ENCODE measurements around the gene TSFM.

The TSFM gene

DNA sequence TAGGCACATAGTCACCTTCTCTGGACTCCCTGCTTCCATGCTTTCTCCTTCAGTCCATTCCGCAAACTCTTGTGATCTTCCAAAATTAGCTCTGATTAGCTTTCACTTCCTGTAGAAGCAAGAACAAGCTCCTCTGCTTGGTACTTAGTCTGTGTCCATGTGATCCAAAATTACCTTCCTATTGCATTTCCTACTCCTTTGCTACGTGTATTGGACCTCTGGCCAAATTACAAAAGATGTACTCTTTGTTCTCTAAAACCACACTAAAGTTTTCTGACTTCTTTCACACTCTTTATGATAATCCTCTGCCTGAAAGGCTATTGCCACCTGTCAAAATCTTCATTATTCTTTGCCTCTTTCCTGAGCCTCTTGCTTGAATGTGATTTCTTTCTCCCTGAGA is 786 bp upstream of the TSFM start:
- no peak for DNase-seq

DNA sequence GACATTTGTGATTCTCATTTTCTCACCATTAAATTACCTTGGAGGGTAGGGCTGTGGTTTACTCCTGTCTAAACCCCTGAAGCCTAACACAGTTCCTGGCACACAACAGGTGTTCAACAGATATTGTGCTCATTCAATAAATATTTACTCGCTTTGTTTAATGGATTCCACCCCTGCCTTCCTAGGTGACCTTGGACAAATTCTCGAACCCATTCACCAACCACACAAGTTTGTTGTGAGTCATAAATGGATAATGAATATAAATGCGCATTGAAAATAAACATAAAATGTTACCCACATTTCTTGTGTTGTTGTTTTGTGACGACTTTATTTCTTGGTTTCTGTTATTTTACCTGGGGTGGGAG is 362 bp upstream of the TSFM start:
- DNase-seq, result peak; percentile 76

DNA sequence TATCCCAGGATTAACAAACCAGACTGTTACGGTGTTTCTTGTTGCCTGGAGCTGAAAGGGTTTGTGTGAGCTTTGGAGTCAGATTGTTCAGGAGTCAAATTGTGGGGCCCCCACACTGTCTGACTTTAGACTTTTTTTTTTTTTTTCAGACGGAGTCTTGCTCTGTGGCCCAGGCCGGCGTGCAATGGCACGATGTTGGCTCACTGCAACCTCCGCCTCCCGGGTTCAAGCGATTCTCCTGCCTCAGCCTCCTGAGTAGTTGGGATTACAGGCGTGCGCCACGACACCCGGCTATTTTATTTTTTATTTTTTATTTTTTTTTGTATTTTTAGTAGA is 847 bp downstream of the TSFM start:
- no peak for DNase-seq

DNA sequence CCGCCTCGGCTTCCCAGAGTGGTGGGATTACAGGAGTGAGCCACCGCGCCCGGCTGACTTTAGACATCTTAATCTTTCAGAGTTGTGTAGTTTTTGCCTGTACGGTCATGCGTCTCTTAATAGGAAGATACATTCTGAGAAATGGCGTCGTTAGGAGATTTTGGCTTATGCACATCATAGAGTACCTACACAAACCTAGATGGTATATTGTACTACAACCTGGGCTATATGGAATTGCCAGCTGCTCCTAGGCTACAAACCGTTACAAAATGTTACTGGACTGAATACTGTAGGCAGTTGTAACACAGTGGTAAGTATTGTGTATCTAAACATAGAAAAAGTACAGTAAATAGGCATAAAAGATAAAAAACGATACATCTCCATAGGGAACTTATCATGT is 1.3 kb downstream of the TSFM start:
- DNase-seq, result no peak

DNA sequence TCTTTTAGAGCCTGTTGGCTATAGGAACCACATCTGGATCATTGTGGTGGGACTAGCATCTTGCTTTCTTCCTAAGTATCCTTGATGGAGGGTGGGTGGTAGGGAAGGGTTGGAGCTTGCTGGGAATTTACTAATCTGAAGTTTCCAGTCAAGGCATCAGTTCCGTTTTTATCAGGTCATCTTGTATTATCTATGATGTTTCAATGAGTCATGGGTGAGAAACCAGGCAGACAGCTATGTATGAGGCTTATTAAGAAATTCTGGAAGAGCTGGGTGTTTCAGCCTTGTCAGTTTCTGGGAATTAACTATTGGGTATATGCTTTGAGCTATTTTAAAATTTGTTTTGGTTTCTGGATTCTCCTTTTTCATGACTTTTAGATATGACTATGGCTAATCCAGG is 11.3 kb downstream of the TSFM start:
- no peak for DNase-seq

DNA sequence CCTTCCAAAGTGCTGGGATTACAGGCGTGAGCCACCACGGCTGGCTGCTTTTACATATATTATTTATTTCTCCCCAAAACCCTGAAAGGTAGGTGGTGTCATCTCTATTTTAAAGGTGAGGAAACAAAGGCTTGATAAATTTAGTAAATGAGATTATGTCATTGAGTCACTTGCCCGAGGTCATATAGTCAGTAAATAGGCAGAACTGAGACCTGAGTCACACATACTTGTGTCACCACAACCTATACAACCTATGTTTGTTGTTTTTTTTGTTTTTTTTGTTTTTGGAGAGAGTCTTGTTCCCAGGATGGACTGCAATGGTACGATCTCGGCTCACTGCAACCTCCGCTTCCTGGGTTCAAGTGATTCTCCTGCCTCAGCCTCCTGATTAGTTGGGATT is 12.8 kb downstream of the TSFM start:
- DNase-seq, result peak; percentile 27

DNA sequence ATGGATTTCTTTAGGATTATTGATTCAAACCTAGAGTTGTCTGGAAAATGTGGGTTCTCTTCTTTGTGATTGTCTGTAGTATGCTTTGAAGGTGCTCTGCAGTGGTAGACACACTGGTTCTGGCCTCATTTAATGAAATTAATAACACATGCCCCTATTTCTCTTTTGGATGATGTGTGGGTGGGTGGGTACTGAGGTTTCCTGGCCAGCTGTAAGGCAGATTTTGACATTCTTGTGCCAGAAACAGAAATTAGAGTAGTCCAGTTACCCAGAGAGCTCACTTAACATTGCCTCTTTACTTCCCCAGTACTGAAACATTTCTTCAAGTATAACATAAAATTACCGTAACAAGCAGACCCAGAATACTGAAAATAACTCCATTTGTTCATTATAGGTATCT is 14.4 kb downstream of the TSFM start:
- no peak for DNase-seq

DNA sequence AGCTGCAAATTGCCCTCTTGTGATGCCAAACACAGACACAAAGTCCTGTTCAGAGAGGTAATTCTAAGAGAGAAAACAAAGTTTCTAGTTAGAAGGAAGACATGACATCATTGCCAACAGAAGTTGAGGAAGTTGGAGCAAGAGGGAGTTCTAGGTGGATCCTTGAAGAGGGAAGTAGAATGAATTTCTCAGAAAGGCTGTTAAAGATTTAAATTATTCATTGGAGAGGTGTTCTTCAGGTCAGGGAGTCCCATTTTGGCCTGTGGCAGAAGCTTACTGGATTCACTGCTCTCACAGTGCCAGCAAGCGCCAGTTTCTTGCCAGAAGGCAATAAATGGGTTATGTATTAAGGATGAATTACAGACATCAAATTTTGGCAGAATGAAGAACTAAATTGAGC is 15.3 kb downstream of the TSFM start:
- no peak for DNase-seq

DNA sequence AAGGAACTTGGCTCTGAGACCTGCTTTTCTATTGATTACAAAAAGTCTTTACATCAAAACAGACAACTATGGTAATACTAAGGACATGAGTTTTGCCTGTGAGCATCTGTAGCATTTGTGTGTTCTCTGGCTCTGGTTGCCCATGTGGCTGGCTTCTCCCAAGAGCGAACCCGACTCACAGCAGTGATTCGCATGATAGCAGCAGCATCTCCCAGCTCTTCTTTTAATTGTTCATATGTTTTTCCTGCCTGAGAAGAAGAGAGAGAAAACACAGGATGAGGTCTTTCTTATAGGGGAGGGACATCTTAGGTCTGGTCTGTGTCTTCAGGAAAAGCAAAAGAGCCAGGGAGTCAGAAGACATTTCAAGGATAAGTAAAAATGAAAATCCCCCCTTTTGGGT is 18.4 kb downstream of the TSFM start:
- no peak for DNase-seq

DNA sequence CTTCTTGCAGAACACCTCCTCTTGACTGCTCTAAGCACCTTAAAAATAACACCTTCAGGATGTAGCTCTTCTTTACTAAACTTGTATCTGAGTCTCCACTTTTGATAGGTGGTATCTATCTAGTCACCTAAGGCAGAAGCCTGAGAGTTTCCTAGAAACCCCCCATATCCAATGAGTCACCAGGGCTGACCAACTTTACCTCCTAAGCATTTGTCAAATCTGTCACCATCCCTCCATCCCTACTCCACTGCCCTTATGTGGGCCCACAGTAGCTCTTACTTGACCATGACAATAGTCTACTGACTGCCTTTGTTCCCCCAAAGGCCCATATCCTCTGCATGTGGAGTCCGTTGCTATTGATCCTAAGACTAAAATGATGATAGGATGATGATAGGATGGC is 20.0 kb downstream of the TSFM start:
- DNase-seq, result no peak

DNA sequence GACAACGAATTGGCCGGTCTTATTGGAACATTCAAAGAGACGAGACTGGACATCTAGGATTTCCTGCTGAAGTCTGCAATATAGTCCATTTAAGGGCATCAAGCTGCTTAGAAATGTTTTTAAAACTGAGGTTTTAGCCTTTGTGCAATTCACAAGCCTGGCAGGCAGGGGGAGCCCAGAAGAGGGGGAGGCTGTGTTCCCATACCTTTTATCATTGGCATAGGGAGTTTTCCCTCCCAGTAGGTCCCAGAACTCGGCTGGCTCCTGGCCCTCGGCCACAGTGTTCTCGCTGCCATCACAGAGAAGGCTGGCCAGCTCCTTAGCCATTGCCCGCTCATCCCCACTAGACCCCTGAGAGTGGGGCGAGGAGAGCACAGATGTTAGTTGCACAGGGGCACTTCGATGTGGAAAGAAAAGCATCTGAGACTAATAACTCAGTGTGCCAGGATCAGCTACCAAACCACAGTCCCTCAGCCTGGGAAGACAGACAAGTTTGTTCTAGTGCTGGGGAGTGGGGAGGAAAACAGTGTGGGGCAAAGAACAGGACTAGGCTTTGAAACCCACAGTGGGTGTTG is 20.8 kb downstream of the TSFM start:
- DNase-seq, result peak; percentile 85

DNA sequence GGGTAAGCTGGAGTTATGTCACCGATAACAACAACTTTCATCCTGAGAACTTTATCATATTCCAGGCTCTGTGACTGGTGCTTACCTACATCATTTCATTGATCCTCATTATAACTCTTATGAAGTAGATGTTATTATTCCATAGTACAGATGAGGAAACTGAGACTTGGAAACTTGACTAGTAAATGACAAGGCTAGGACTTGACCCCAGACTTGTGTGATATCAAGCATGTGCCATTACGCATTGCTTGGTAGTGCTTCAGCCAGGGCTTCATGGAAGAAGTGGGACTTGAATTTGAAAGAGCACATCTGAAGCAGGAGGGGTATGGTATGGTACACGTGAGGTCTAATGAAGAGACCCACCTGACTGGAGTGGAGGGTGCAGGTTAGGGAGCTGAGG is 24.1 kb downstream of the TSFM start:
- DNase-seq, result no peak

DNA sequence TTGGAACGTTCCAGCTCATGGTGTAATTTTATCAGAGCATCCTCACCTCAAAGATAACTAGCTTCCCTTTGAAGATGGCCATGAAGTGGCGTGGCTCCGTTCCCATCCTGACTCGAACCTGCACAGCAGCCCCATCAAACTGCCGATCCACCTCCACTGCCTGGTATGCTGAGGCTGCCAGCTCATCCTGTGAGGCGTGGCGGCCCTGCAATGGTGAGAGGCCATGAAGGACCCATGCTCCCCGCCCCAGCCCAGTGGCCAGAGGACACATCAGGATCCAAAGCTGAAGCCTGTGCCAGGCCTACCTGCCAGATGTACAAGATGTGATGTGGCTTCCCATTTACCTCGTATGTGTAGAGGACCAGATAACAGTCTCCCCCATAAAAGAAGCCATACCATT is 24.7 kb downstream of the TSFM start:
- DNase-seq, result no peak

DNA sequence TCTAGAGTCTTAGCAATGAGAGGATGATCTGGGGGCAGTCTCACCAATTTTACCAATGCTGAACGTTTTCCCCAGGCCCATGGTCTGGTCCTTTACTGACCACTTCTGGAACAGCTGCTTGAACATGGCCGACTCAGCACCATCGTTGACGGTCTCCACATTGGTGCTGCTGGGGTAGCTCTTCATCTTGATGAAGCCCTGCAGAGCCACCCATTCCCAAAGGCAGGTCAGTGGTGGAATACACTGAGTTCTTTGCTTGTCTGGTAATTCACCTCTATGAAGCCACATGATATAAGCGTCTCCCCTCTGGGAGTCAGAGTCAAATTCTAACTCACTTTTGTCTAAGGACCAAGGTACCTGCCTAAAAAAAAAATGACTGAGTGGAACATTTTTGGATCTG is 25.8 kb downstream of the TSFM start:
- DNase-seq, result no peak

DNA sequence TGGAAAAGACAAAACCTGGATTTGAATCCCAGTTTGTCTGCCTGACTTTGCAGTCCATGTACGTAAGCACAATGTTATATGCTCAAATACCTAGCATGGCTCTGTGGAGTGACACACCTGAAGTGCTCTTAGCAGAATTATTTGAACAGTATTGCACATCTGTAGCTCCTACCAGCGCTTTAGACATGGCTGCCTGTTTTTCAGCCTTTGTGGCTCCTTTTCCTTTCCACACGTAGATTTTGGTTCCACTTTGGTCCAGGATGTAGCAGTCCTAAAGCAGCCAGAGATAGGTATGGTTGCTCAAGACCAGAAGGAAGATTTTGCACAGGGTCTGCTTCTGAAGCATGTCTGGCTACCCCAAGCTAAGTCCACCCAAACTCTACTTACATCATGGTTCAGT is 26.8 kb downstream of the TSFM start:
- peak; percentile 23 for DNase-seq

DNA sequence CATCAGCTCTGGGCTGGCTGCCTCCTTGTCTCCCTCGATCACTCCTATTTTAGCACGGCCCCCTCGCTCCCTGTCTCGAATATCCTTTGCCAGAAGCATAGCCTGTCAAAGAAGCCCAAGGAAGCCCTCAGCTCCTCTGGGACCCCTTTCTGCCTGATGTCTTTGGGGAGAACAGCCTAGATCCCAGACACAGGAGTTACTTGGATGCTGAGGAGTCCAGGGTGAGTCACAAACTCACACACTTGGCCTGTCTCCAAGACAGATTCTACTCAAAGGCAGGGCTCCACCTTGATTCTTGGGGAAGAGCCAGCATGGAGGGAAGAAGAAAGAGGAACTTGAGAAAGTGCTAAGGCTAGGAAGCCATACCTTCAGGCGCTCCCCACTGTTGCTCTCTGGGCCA is 27.9 kb downstream of the TSFM start:
- no peak for DNase-seq

DNA sequence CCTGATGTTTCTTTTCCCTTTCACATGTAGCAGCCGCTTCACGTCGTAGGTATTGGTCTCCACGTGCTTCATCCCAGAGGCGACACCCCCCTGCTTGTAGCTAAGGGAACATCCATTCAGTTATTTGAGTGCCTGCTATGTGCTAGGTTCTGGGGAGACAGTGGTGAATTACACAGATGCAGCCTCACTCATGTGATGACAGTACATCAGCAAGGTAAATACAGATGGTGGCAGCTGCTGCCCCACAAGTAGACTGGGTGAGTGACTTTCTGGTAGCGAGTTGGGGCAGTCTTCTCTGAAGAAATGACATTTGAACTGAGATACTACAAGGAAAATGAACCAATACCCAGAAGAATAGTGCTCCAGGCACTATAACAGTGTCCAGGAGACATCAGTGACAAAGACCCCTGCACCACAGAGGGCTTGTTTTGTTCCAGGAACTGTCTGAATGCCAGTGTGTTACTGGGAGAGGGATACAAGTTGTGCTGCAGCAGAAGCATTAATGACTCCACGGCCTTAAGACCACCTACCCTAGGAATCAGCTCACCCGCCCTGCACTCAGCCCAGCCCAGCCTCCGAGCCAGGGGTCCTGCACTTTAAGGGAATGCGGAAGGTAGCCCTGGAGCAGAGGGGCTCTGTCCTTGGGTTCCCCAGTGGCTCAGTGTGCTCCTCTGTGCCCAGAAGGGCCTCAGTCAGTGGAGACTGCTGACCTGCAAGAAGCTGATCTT is 28.6 kb downstream of the TSFM start:
- DNase-seq, result peak; percentile 97

DNA sequence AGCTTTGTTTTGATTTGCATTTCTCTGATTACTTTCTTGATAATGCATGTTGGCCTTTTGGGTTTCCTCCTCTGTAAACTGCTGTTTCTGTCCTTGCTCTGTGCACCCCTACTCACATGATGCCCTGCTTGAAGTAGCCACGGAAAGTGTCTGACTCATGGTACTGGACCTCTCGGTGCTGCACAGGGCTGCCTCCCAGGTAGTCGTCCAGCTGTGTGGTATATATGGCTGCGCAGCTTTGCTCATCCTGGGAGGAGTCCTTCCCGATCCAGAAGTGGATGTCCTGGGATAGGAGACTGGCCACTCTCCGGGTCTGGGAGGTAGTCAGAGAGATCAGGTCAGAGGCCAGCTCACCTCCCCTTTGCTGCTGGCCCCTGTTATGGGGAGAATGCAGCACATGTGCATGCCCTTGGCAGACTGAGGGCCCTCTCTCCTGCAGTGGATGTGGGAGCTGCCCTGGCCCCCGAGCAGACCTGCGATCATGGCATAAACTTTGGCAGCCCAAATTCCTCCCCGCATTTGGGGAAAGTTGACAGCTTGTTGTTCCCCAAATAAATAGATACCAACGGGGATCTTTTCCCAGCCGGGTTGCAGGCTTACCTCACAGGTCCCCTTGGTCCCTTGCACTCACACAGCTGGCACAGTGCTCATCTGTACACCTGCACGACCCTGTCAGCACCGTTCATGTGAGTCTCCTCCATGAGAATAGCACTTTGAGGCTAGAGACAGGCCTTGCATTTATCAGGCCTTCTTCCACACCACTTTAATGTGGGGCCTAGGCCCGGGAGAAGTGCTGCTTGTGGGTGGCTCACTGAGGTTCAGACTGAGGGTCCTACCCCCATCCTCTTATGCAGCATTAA is 30.8 kb downstream of the TSFM start:
- peak; percentile 79 for DNase-seq

DNA sequence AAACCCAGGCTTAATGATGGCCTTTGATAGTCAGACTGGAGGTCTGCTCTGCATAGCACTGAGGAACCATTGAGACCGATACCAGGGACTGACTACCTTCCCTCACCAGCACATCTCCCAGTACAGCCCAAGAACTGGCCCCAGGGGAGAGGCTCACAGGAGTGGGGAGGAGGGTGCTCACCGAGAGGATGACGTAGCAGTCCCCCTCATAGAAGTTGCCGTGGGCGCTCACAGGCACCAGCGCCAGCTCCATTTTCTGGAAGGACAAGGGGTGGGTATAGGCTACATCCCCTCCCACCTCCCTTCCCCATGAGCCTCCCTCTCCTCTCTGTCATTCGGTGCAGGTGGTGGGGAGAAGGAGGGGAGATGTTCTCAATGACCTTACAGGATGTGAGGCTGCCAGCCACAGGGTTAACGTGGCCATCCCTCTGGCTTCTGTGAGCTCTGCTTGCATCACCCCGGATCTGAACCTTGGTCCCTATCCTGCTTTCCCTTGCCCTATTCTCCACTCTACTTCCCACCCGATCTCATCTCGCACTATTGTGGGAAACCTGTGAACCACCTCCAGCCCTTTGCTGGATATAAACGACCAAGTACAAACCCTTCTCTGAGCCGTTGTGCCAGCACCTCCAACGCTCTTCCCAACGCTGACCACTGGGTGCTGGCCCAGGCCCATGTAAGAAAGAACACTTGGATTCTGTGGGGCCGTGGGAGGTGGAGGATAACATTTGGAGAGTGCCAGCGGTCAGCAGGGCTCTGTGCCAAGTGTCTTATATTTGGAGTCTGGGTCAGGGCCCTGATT is 31.6 kb downstream of the TSFM start:
- DNase-seq, result peak; percentile 23

DNA sequence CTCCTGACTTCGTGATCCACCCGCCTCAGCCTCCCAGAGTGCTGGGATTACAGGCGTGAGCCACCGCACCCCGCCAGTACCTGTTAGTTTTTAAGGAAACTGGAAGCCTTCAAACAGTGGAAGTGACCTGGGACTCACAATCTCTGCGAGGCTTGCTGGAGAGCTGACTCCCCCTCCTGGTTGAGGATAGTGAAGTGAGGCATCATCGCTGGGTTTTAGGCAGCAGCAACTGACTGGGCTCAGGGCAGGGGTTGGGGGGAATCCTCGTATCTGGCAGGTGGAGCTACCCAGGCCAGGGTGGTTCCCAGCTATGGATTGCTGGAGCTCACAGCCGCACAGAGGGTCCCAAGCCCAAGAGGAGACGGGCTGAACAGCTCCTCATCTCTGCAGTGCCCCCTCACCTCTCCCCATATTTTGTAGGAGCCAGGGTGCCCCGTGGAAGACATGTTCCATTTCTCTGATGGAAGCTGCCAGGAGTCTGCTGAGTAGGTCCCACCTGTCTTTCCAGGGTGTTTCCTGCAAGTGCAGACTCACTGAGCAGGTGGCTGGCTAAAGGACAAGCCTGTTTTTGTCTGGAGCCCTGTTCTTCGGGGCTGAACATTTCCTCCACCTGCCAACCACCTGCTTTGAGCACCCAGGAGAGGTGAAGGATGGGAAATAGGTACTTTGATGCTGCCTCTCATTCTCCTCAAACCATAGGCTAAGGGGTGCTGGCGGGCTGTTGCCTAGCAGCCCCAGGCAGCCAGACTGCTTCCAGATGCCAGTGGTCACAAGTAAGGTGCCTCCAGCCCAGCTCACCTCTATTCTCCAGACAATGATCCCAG is 32.8 kb downstream of the TSFM start:
- DNase-seq, result peak; percentile 99

DNA sequence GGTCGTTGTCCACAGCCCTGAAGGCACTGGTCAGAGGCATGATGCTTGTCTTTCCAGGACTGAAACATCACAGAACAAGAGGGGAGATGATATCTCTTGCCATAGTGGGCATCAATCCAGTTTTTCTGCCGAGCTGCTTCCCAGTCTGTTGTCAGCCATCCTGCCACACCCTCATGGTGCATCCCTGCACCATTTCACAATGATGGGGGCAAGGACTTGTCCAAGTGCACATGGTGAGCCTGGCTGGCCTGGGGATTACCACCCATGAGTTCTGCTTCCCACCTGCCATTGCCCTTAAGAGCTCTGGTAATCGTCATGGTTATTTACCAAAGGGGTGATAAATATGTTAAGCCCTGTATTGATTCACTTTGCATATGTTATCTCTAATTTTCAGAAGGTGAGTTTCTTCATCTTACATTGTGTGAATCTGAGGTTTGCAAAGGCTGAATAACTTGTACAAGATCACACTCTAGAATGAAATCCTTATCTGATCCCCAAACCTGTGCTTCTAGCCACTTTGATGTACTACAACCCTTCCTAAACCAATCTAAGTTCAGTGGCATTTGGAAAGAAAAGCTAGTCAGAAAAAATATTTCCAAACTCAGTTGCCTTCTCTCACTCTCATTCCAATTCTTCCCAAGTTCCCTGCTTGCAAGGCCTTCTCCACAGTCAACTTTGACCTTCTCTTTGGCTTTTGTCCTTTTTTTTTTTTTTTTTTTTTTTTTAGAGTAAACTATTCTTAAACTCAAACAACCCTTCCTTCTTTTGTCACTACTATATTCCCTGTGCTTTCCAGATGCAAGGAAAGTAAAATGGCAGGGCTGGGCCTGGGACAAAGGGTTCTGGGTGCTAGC is 33.6 kb downstream of the TSFM start:
- DNase-seq, result peak; percentile 85

DNA sequence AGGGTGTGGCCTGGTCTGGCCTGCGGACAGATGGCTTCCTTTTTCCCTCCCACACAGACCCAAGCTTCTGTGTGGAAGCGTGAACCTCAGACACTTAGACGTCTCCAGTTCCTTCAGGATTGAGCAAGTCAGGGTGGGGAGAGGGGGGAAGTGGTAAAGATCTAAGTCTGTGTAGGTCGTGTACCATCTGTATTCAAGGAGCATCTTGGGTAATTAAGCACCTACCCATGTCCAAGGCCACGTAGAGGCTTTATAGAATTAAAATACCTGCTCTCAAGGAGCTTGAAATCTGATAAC is 34.2 kb downstream of the TSFM start:
- no peak for DNase-seq

All from DMS53 (cell line).